ENCODE data around the gene PPM1H.
A peak's percentile ranks its signal among the peaks of the same experiment; 100 is the strongest.

Gene PPM1H

GRCh38 chr12:62603811-62604098, 331.2 kb downstream of the PPM1H start:
- TF ChIP-seq TAF1 (IDR thresholded peaks at IDR 0.05; ENCODE audit: low read depth) (no peak), ZBTB7A (IDR thresholded peaks at IDR 0.05; ENCODE audit: low read depth) (no peak), TCF12 (IDR thresholded peaks at IDR 0.05; ENCODE audit: low read depth) (no peak), TEAD4 (IDR thresholded peaks at IDR 0.05) (no peak), NFIC (IDR thresholded peaks at IDR 0.05) (no peak), USF1 (IDR thresholded peaks at IDR 0.05) (no peak), MAX (IDR thresholded peaks at IDR 0.05) (no peak), CEBPB (IDR thresholded peaks at IDR 0.05) (no peak), CREB1 (IDR thresholded peaks at IDR 0.05; ENCODE audit: low read depth) (no peak), YY1 (IDR thresholded peaks at IDR 0.05; ENCODE audit: low read depth) (no peak), EP300 (IDR thresholded peaks at IDR 0.05; ENCODE audit: borderline replicate concordance) (no peak), REST (IDR thresholded peaks at IDR 0.05; ENCODE audit: low read depth) (no peak), RAD21 (IDR thresholded peaks at IDR 0.05; ENCODE audit: low read depth) (no peak), EGR1 (IDR thresholded peaks at IDR 0.05) (no peak), FOXM1 (IDR thresholded peaks at IDR 0.05; ENCODE audit: borderline replicate concordance, low read depth) (no peak)

GRCh38 chr12:62603061-62603810, 331.7 kb downstream of the PPM1H start:
- TF ChIP-seq EGR1 (IDR thresholded peaks at IDR 0.05) (no peak), FOXM1 (IDR thresholded peaks at IDR 0.05; ENCODE audit: borderline replicate concordance, low read depth) (peak; percentile 16; the same call in 1 of the 2 replicates), ZBTB7A (IDR thresholded peaks at IDR 0.05; ENCODE audit: low read depth) (peak; percentile 87), RAD21 (IDR thresholded peaks at IDR 0.05; ENCODE audit: low read depth) (peak; percentile 48; the same call in 1 of the 2 replicates), MAX (IDR thresholded peaks at IDR 0.05) (peak; percentile 62)

GRCh38 chr12:62602255-62603060, 332.5 kb downstream of the PPM1H start:
- TF ChIP-seq CEBPB (IDR thresholded peaks at IDR 0.05) (peak; percentile 2; the same call in 1 of the 2 replicates), EP300 (IDR thresholded peaks at IDR 0.05; ENCODE audit: borderline replicate concordance) (peak; percentile 42), TCF12 (IDR thresholded peaks at IDR 0.05; ENCODE audit: low read depth) (peak; percentile 69), RAD21 (IDR thresholded peaks at IDR 0.05; ENCODE audit: low read depth) (no peak), REST (IDR thresholded peaks at IDR 0.05; ENCODE audit: low read depth) (no peak), USF1 (IDR thresholded peaks at IDR 0.05) (peak; percentile 98), TAF1 (IDR thresholded peaks at IDR 0.05; ENCODE audit: low read depth) (peak; percentile 87), EGR1 (IDR thresholded peaks at IDR 0.05) (0 out of 2 replicates have a peak, but pooled peaks have one; percentile 62), FOXM1 (IDR thresholded peaks at IDR 0.05; ENCODE audit: borderline replicate concordance, low read depth) (no peak; the same call in 1 of the 2 replicates), ZBTB7A (IDR thresholded peaks at IDR 0.05; ENCODE audit: low read depth) (peak; percentile 67), NFIC (IDR thresholded peaks at IDR 0.05) (peak; percentile 34; the same call in 1 of the 2 replicates), YY1 (IDR thresholded peaks at IDR 0.05; ENCODE audit: low read depth) (peak; percentile 97), CREB1 (IDR thresholded peaks at IDR 0.05; ENCODE audit: low read depth) (peak; percentile 52), TEAD4 (IDR thresholded peaks at IDR 0.05) (peak; percentile 85), MAX (IDR thresholded peaks at IDR 0.05) (peak; percentile 96)

- TF ChIP-seq TCF12 (IDR thresholded peaks at IDR 0.05; ENCODE audit: low read depth) (no peak), RAD21 (IDR thresholded peaks at IDR 0.05; ENCODE audit: low read depth) (no peak), FOXM1 (IDR thresholded peaks at IDR 0.05; ENCODE audit: borderline replicate concordance, low read depth) (no peak), REST (IDR thresholded peaks at IDR 0.05; ENCODE audit: low read depth) (no peak), YY1 (IDR thresholded peaks at IDR 0.05; ENCODE audit: low read depth) (no peak), NFIC (IDR thresholded peaks at IDR 0.05) (no peak), CEBPB (IDR thresholded peaks at IDR 0.05) (no peak), EP300 (IDR thresholded peaks at IDR 0.05; ENCODE audit: borderline replicate concordance) (no peak), TEAD4 (IDR thresholded peaks at IDR 0.05) (no peak), USF1 (IDR thresholded peaks at IDR 0.05) (no peak), ZBTB7A (IDR thresholded peaks at IDR 0.05; ENCODE audit: low read depth) (no peak)
Measured at GRCh38 chr12:62601765-62602164, 333.2 kb downstream of the PPM1H start.

Data from Ishikawa (cell line).